Gastrocnemius medialis (tissue), 4 donors: ENCODE measurements around the gene LCN15. TPM values are rescaled to one million over a fixed set of nuclear protein-coding genes. Genes with fewer than 3 reads are reported as not detected.

Source experiments
- ATAC-seq, 2 donors: fragments of 150-250 bp; one replicate each; pipeline ENCODE4 v1.9.1; 2016
- DNase-seq, 2 donors: peaks; one replicate each; pipeline ENCODE4 v3.0.0-alpha.2; 2019
- H3K27ac ChIP-seq, 4 donors: fragments of 200-600 bp; sonication (generic); 1 replicate in 1 of 4; 2 replicates in 3 of 4; pipeline ENCODE4 v1.5.1; 2016 to 2018; ENCODE audit warnings: mild to moderate bottlenecking in 2 of 4, moderate library complexity in 1 of 4
- H3K27me3 ChIP-seq, 3 donors: fragments of 200-600 bp; sonication (generic) in 2 of 3; 1 replicate in 1 of 3; 2 replicates in 2 of 3; pipeline versions ENCODE4 v1.5.1 to v1.6.0; 2016 to 2019; ENCODE audit warnings: mild to moderate bottlenecking in 1 of 3, moderate library complexity in 1 of 3
- H3K36me3 ChIP-seq, 2 donors: fragments of 200-600 bp; sonication (generic) in 1 of 2; one replicate each; pipeline ENCODE4 v1.5.1; 2017 to 2018
- H3K4me1 ChIP-seq, 2 donors: fragments of 200-600 bp; sonication (generic) in 1 of 2; one replicate each; pipeline ENCODE4 v1.5.1; 2016 to 2017; ENCODE audit warnings: mild to moderate bottlenecking in 2 of 2
- H3K4me3 ChIP-seq, 4 donors: fragments of 200-600 bp; sonication (generic) in 3 of 4; 1 replicate in 1 of 4; 2 replicates in 3 of 4; pipeline ENCODE4 v1.5.1; 2016 to 2019; ENCODE audit warnings: mild to moderate bottlenecking in 2 of 4
- H3K9me3 ChIP-seq, 3 donors: fragments of 200-600 bp; sonication (generic) in 2 of 3; 1 replicate in 1 of 3; 2 replicates in 2 of 3; pipeline ENCODE4 v1.5.1; 2016 to 2019
- POLR2A ChIP-seq, 2 donors: fragments of 450-650 bp; IDR thresholded peaks; one replicate each; pipeline ENCODE4 v1.6.1; 2017; ENCODE audit warnings: antibody characterized with exemption in 2 of 2, mild to moderate bottlenecking in 2 of 2, moderate library complexity in 2 of 2
- in situ Hi-C, 4 donors: fragments of 200-750 bp; cut with MboI; loops; one replicate each; pipeline versions ENCODE4 v1.15.0 to v1.8.0; 2017; ENCODE audit warnings: low sequenced_read_pairs in 4 of 4
- intact Hi-C: fragments of 100-400 bp; cut with DNase I; formaldehyde crosslinking; loops from one replicate; pipeline ENCODE4 v1.15.1; 2023; ENCODE audit warnings: low total_unique reads
- total RNA-seq, 4 donors: library from RNA; depleted of rRNA; stranded (reverse); fragments of >200 nt; gene quantifications; one replicate each; pipeline versions ENCODE4 v1.1.0 to v1.2.3, GENCODE V29; 2016
- TF ChIP-seq, protein P1 (sequence below), 5 experiments: fragments of 450-650 bp in 3 of 5; fragments of 200-600 bp in 2 of 5; sonication (generic) in 2 of 5; IDR thresholded peaks in 4 of 5; conservative IDR thresholded peaks in 1 of 5; 1 replicate in 4 of 5; 2 replicates in 1 of 5; pipeline ENCODE4 v1.5.1; 2016 to 2019; ENCODE audit warnings: antibody characterized with exemption in 5 of 5, mild to moderate bottlenecking in 3 of 5, moderate library complexity in 3 of 5

The LCN15 gene
- total RNA-seq, 4 donors from 2014 or later, result not detected

DNA sequence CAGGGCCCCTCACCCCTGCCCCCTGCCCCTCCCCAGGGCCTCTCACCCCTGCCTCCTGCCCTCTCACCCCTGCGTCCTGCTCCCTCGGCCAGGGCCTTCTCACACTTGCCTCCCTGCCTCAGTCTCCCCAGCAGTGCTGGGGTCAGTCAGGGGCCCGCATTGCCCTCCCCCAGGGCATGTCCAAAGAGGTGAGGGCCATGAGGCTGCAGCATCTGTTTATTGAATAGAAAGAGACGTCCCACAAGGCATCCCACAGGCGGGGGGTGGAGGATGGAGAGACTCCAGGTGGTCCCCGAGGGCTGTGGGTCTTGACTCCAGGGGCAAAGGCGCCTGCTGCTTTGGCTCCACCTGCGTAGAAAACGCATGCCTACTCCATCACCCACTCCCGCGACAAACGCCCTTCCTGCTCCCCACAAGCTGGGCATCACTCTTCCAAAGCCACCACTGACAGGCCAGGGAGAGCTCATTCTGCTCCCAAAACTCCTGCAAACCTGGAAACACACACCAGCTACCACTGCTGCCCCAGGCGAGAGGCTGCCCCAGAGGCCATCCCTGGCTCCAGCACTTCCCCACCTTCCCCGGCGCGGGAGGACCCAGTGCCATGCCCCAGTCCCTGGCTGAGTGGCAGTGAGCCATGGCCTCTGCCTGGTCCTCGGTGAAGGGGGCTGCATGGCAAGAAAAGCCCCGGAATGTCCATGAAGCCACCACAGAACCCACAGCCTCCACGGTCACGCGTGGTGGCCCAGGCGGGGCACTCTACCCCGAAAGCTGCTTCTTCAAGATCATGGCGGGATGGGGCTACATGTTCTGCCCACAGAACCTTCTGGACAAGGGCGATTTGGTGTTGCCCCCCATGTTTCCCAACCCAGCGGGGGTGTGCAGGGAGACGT is 4.6 kb downstream of the LCN15 start:
- Histone ChIP-seq H3K27me3 (no peaks in the 10 kb centered on the region), H3K4me1 (peaks cover 10 to 14% of the 10 kb centered on the region in 2 donors), H3K36me3 (no peaks in the 10 kb centered on the region), H3K9me3 (no peaks in the 10 kb centered on the region), H3K4me3 (no peak overlapping the region), H3K27ac (no peak overlapping the region)
- DNase-seq, result no peak
- intact Hi-C loops, result no loop called here
- TF ChIP-seq, protein P1, sequence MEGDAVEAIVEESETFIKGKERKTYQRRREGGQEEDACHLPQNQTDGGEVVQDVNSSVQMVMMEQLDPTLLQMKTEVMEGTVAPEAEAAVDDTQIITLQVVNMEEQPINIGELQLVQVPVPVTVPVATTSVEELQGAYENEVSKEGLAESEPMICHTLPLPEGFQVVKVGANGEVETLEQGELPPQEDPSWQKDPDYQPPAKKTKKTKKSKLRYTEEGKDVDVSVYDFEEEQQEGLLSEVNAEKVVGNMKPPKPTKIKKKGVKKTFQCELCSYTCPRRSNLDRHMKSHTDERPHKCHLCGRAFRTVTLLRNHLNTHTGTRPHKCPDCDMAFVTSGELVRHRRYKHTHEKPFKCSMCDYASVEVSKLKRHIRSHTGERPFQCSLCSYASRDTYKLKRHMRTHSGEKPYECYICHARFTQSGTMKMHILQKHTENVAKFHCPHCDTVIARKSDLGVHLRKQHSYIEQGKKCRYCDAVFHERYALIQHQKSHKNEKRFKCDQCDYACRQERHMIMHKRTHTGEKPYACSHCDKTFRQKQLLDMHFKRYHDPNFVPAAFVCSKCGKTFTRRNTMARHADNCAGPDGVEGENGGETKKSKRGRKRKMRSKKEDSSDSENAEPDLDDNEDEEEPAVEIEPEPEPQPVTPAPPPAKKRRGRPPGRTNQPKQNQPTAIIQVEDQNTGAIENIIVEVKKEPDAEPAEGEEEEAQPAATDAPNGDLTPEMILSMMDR (IDR thresholded peaks at IDR 0.05 in 4 of 5, conservative IDR thresholded peaks at IDR 0.05 in 1 of 5), result no peak
- TF ChIP-seq POLR2A (IDR thresholded peaks at IDR 0.05), result no peak
- in situ Hi-C loops, result no loop called here
- ATAC-seq, result no peak

DNA sequence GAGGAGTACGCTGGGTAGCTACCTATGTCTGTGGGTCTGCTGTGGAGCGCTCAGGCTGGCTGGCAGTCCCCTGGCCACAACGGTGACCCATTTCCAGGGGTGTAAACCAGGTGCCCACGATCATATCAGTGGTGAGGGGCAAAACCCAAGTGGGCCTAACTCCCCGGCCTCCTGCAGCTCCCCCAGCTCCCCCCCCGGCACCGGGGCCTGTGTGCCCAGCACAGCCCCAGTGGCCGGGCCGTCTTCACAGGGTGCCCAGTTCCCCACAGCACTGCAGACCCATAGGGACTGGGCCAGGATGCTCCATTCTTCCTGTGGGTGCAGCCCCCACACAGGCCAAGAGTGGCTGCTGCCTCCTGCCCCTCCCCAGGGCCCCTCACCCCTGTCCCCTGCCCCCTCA is 5.3 kb downstream of the LCN15 start:
- ATAC-seq, result no peak
- H3K36me3 ChIP-seq, result no peaks in the 10 kb centered on the region
- H3K27ac ChIP-seq, result no peak overlapping the region
- no peak for DNase-seq
- H3K4me1 ChIP-seq, result peaks cover 10 to 14% of the 10 kb centered on the region in 2 donors
- H3K27me3 ChIP-seq, result no peaks in the 10 kb centered on the region
- H3K4me3 ChIP-seq, result no peak overlapping the region
- TF ChIP-seq, protein P1 (IDR thresholded peaks at IDR 0.05 in 4 of 5, conservative IDR thresholded peaks at IDR 0.05 in 1 of 5), result no peak
- TF ChIP-seq POLR2A (IDR thresholded peaks at IDR 0.05), result no peak
- in situ Hi-C loops (no loop called here), intact Hi-C loops (no loop called here)
- H3K9me3 ChIP-seq, result no peaks in the 10 kb centered on the region

DNA sequence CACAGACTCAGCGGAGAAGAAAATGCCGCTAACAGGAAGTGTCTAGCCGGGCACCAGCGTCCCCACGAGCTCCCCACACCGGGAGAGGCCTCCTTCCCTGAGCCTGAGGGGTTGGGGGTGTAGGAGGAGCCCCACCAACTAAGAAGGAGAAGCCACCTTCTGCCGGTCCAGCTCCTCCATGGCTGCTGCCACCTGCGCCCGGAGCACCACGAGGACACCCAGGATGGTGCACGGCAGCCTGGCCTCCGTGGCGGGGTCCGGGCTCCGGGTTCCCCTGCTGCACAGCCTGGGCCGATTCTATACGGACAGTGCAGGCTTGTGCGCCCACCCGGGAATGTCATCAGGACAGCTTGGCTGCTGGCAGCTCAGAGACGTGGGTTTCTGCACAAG is 6.6 kb downstream of the LCN15 start:
- DNase-seq (no peak), ATAC-seq (peak; percentile 8 to 32)
- H3K36me3 ChIP-seq, result no peaks in the 10 kb centered on the region
- TF ChIP-seq POLR2A (IDR thresholded peaks at IDR 0.05), result no peak
- H3K27ac ChIP-seq, result peak overlapping the region; percentile 36 to 72 (median 66)
- intact Hi-C loops, result no loop called here
- peak overlapping the region; percentile 14 to 31 (median 24) for H3K4me3 ChIP-seq
- H3K9me3 ChIP-seq, result no peaks in the 10 kb centered on the region
- in situ Hi-C loops, result no loop called here
- H3K27me3 ChIP-seq, result no peaks in the 10 kb centered on the region
- peaks cover 10 to 14% of the 10 kb centered on the region in 2 donors for H3K4me1 ChIP-seq

- H3K4me1 ChIP-seq, result peaks cover 10 to 14% of the 10 kb centered on the region in 2 donors
- intact Hi-C loops (no loop called here), in situ Hi-C loops (no loop called here)
- no peaks in the 10 kb centered on the region for H3K9me3 ChIP-seq
- TF ChIP-seq, protein P1 (IDR thresholded peaks at IDR 0.05 in 4 of 5, conservative IDR thresholded peaks at IDR 0.05 in 1 of 5), result no peak
- TF ChIP-seq POLR2A (IDR thresholded peaks at IDR 0.05), result no peak
- H3K36me3 ChIP-seq, result no peaks in the 10 kb centered on the region
- H3K4me3 ChIP-seq, result peak overlapping the region; percentile 14 to 31 (median 24)
- peak in 1 of 2 donors; percentile 47 for DNase-seq
- peak; percentile 64 to 69 for ATAC-seq
- no peaks in the 10 kb centered on the region for H3K27me3 ChIP-seq
- H3K27ac ChIP-seq, result peak overlapping the region; percentile 36 to 72 (median 66)
These were observed 7.0 kb downstream of the LCN15 start for GRCh38 chr9:136757328-136757727.

DNA sequence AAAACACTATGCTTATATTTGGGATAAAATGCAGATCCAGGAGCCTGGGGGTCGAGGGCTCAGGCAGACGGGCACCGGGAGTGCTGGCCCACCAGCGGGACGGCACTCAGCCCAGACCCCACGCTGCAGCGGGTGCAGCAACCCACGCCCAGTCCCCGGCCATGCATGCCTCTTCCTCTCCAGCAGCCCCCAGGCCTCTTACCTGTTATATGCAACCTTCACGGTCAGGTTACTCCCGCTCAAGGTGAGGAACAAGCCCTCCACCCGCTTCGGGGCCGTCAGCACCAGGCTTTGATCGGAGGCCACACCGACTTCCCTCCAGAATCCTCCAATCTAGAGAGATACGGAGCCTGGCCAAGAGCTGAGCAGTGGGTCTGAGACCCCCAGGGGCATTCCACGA is 7.5 kb downstream of the LCN15 start:
- no peaks in the 10 kb centered on the region for H3K36me3 ChIP-seq
- ATAC-seq (no peak), DNase-seq (no peak)
- intact Hi-C loops (no loop called here), in situ Hi-C loops (no loop called here)
- H3K27me3 ChIP-seq, result no peaks in the 10 kb centered on the region
- peaks cover 10 to 14% of the 10 kb centered on the region in 2 donors for H3K4me1 ChIP-seq
- H3K4me3 ChIP-seq, result no peak overlapping the region
- TF ChIP-seq, protein P1 (IDR thresholded peaks at IDR 0.05 in 4 of 5, conservative IDR thresholded peaks at IDR 0.05 in 1 of 5), result no peak
- no peak for TF ChIP-seq POLR2A (IDR thresholded peaks at IDR 0.05)
- H3K27ac ChIP-seq, result no peak overlapping the region
- H3K9me3 ChIP-seq, result no peaks in the 10 kb centered on the region
